Keratinocyte (primary cell): ENCODE results near the gene SLIT3. TPM values are rescaled to one million over a fixed set of nuclear protein-coding genes. Genes with fewer than 3 reads are reported as not detected.

Source experiments
- DNase-seq: peaks from one replicate; pipeline ENCODE4 v3.0.0-alpha.2; 2011; ENCODE audit warnings: low read depth, missing footprints, low spot score
- FAIRE-seq: peaks from 2 replicates; lab custom pipeline; 2011; peaks lifted over from hg19 to GRCh38; lab: Jason Lieb, UNC
- H2AFZ ChIP-seq: 2 replicates; pipeline ENCODE4 v1.6.0; 2012; ENCODE audit warnings: low read length, control low read depth, inconsistent platforms; ENCODE audit not compliant: control insufficient read depth
- H3K27ac ChIP-seq: 2 replicates; pipeline ENCODE4 v1.5.1; 2011; ENCODE audit warnings: low read length; ENCODE audit not compliant: control insufficient read depth, insufficient read depth
- H3K27me3 ChIP-seq: 3 replicates; pipeline ENCODE4 v1.6.0; 2011; ENCODE audit warnings: low read length; ENCODE audit not compliant: control insufficient read depth, insufficient read depth; ENCODE audit errors: extremely low read depth
- H3K36me3 ChIP-seq, 2 experiments: 2 replicates in 1 of 2; 3 replicates in 1 of 2; pipeline ENCODE4 v1.5.1; 2011; ENCODE audit warnings: low read length in 2 of 2, mild to moderate bottlenecking in 1 of 2; ENCODE audit not compliant: control insufficient read depth in 2 of 2, insufficient read depth in 2 of 2; ENCODE audit errors: extremely low read depth in 1 of 2
- H3K4me1 ChIP-seq: 3 replicates; pipeline ENCODE4 v1.5.1; 2011; ENCODE audit warnings: low read length; ENCODE audit not compliant: control insufficient read depth, insufficient read depth; ENCODE audit errors: extremely low read depth
- H3K4me2 ChIP-seq: 3 replicates; pipeline ENCODE4 v1.6.0; 2011; ENCODE audit warnings: low read depth, low read length; ENCODE audit not compliant: control insufficient read depth, insufficient read depth; ENCODE audit errors: extremely low read depth
- H3K4me3 ChIP-seq, 3 experiments: fragments of 200-600 bp in 1 of 3; sonication (generic) in 1 of 3; 2 replicates in 2 of 3; 3 replicates in 1 of 3; pipeline ENCODE4 v1.5.1; 2011 to 2016; ENCODE audit warnings: low read length in 3 of 3, mild to moderate bottlenecking in 3 of 3, control low read depth in 2 of 3, inconsistent platforms in 1 of 3, low read depth in 1 of 3, mixed read lengths in 1 of 3, mixed run types in 1 of 3, moderate library complexity in 1 of 3; ENCODE audit not compliant: control insufficient read depth in 2 of 3, insufficient read depth in 2 of 3; ENCODE audit errors: extremely low read depth in 1 of 3
- H3K79me2 ChIP-seq: 2 replicates; pipeline ENCODE4 v1.6.0; 2012; ENCODE audit warnings: low read length; ENCODE audit not compliant: control insufficient read depth, insufficient read depth
- H3K9ac ChIP-seq: 3 replicates; pipeline ENCODE4 v1.6.0; 2011; ENCODE audit warnings: low read length; ENCODE audit not compliant: control insufficient read depth, insufficient read depth; ENCODE audit errors: extremely low read depth
- H3K9me1 ChIP-seq: 3 replicates; pipeline ENCODE4 v1.6.0; 2011; ENCODE audit warnings: low read length; ENCODE audit not compliant: control insufficient read depth, insufficient read depth; ENCODE audit errors: extremely low read depth
- H3K9me3 ChIP-seq: 2 replicates; pipeline ENCODE4 v1.5.1; 2012; ENCODE audit warnings: low read depth, low read length; ENCODE audit not compliant: control insufficient read depth
- H4K20me1 ChIP-seq: 3 replicates; pipeline ENCODE4 v1.6.0; 2011; ENCODE audit warnings: low read length; ENCODE audit not compliant: control insufficient read depth, insufficient read depth; ENCODE audit errors: extremely low read depth
- EZH2 ChIP-seq: IDR thresholded peaks from one replicate; pipeline ENCODE4 v1.6.1; 2012; ENCODE audit warnings: inconsistent platforms, mild to moderate bottlenecking, low read length, moderate library complexity
- dilution Hi-C: fragments of 300-500 bp; cut with MboI; formaldehyde crosslinking; loops from one replicate; pipeline ENCODE4 v1.7.0; 2020; ENCODE audit warnings: low sequenced_read_pairs; ENCODE audit not compliant: extremely low pct_ligation_motif_present
- polyA plus RNA-seq, 5 experiments: library from polyadenylated mRNA; depleted of rRNA in 3 of 5; stranded (reverse) in 3 of 5; stranded (forward) in 1 of 5; unstranded in 1 of 5; fragments of >200 nt; gene quantifications; 1 replicate in 1 of 5; 2 replicates in 3 of 5; 3 replicates in 1 of 5; pipeline versions ENCODE4 v1.2.1 to v1.2.3, GENCODE V29; 2011 to 2012; ENCODE audit warnings: missing spikeins in 2 of 5, low read depth in 1 of 5, low replicate concordance in 1 of 5
- TF ChIP-seq, protein P1 (sequence below), 3 experiments: IDR thresholded peaks in 1 of 3; conservative IDR thresholded peaks in 1 of 3; optimal IDR thresholded peaks in 1 of 3; 2 replicates in 2 of 3; 3 replicates in 1 of 3; pipeline versions ENCODE3 to v1.5.1; 2011; ENCODE audit warnings: low read length in 3 of 3, mild to moderate bottlenecking in 3 of 3, moderate library complexity in 2 of 3, control low read depth in 1 of 3, inconsistent platforms in 1 of 3; ENCODE audit not compliant: insufficient read depth in 2 of 3; ENCODE audit errors: extremely low read depth in 1 of 3

The SLIT3 gene
- polyA plus RNA-seq, 1 donor (not counting 4 experiments of a cell fraction or from before 2014, with no cell fraction given): 2.4 TPM

GRCh38 chr5:168770036-168770498 is 530.9 kb downstream of the SLIT3 start:
- Histone ChIP-seq H3K9me1 (no peaks in the 10 kb centered on the region), H3K9me3 (no peaks in the 10 kb centered on the region), H3K4me1 (no peaks in the 10 kb centered on the region), H3K4me2 (no peak overlapping the region), H3K79me2 (no peaks in the 10 kb centered on the region), H3K27me3 (no peaks in the 10 kb centered on the region), H3K4me3 (no peak overlapping the region), H2AFZ (no peak overlapping the region), H3K27ac (no peak overlapping the region), H3K9ac (no peak overlapping the region), H3K36me3 (no peaks in the 10 kb centered on the region), H4K20me1 (no peaks in the 10 kb centered on the region)
- dilution Hi-C loops: no loop called here
- no peak for FAIRE-seq
- no peak for DNase-seq
- TF ChIP-seq, protein P1, sequence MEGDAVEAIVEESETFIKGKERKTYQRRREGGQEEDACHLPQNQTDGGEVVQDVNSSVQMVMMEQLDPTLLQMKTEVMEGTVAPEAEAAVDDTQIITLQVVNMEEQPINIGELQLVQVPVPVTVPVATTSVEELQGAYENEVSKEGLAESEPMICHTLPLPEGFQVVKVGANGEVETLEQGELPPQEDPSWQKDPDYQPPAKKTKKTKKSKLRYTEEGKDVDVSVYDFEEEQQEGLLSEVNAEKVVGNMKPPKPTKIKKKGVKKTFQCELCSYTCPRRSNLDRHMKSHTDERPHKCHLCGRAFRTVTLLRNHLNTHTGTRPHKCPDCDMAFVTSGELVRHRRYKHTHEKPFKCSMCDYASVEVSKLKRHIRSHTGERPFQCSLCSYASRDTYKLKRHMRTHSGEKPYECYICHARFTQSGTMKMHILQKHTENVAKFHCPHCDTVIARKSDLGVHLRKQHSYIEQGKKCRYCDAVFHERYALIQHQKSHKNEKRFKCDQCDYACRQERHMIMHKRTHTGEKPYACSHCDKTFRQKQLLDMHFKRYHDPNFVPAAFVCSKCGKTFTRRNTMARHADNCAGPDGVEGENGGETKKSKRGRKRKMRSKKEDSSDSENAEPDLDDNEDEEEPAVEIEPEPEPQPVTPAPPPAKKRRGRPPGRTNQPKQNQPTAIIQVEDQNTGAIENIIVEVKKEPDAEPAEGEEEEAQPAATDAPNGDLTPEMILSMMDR (optimal IDR thresholded peaks at IDR 0.05 in 1 of 3, IDR thresholded peaks at IDR 0.05 in 1 of 3, conservative IDR thresholded peaks at IDR 0.05 in 1 of 3; ENCODE audit: extremely low read depth in 1 of 3, insufficient read depth in 2 of 3, low read length in 3 of 3): no peak
- no peak for TF ChIP-seq EZH2

DNA sequence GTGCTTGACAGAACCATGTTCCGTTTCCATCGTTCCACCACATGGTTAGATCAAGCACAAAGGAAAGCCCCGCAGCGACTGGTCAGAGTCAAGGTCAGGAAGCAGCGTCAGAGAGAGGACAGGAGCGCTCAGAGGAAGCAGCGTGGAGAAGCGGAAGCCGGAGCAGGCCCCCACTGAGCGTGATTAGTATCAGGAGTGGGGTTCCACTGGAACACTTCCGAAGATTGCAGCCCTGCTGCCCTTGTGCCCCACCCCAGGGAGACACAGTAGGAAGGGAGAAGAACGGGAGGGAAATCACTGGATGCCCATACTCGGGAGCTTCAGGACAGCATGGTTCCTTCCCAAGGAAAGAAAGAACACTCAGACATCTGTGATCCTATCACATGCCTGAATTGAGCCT is 532.8 kb downstream of the SLIT3 start:
- TF ChIP-seq EZH2: no peak
- TF ChIP-seq, protein P1 (optimal IDR thresholded peaks at IDR 0.05 in 1 of 3, IDR thresholded peaks at IDR 0.05 in 1 of 3, conservative IDR thresholded peaks at IDR 0.05 in 1 of 3; ENCODE audit: extremely low read depth in 1 of 3, insufficient read depth in 2 of 3, low read length in 3 of 3): no peak
- dilution Hi-C loops: no loop called here
- Histone ChIP-seq H3K79me2 (no peaks in the 10 kb centered on the region), H3K27ac (no peak overlapping the region), H3K36me3 (no peaks in the 10 kb centered on the region), H4K20me1 (no peaks in the 10 kb centered on the region), H2AFZ (no peak overlapping the region), H3K9me3 (no peaks in the 10 kb centered on the region), H3K9me1 (no peaks in the 10 kb centered on the region), H3K4me3 (no peak overlapping the region), H3K27me3 (no peaks in the 10 kb centered on the region), H3K4me1 (no peaks in the 10 kb centered on the region), H3K9ac (no peak overlapping the region), H3K4me2 (no peak overlapping the region)
- DNase-seq: no peak
- no peak for FAIRE-seq
